Spleen (tissue), 7 donors: ENCODE data around the gene GIGYF2.

Experiments used
- POLR2A ChIP-seq, 3 donors: fragments of 450-650 bp; IDR thresholded peaks; one replicate each; pipeline ENCODE4 v1.5.1; 2017; ENCODE audit warnings: antibody characterized with exemption in 3 of 3, mild to moderate bottlenecking in 1 of 3
- TF ChIP-seq, protein P1 (sequence below), 11 experiments: fragments of 200-600 bp in 7 of 11; fragments of 450-650 bp in 4 of 11; sonication (generic) in 4 of 11; IDR thresholded peaks in 8 of 11; conservative IDR thresholded peaks in 3 of 11; 1 replicate in 7 of 11; 2 replicates in 4 of 11; pipeline versions ENCODE4 v1.4.0 to v1.8.0; 2016 to 2021; ENCODE audit warnings: antibody characterized with exemption in 11 of 11, inconsistent platforms in 4 of 11, mild to moderate bottlenecking in 1 of 11
- donor health status: DM: no; HTN: no; CAD: no; lungs with moderate emphysema.
- donor health status: DM: no; HTN: no; CAD: no.
- donor health status: DM: no; HTN: no; CAD: no.

DNA sequence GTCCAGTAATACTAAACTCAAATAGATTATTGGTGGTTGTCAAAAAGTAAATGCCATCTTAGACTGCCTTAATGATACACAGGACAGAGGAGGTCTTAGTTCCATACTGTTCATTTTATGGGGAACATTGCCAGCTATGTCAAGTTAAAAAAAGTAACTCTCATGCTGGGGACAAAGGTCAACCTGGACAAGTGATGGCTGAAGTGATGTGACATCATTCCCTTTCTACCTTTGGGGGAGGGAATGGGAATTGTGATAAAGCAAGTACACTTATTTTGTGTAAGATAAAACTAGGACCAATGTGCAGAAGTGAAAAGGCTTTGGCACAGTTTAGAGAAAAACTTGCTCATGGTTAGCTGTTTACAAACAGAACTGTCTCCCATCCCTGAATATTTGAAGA lies 148.9 kb downstream of the GIGYF2 start:
- TF ChIP-seq, protein P1, sequence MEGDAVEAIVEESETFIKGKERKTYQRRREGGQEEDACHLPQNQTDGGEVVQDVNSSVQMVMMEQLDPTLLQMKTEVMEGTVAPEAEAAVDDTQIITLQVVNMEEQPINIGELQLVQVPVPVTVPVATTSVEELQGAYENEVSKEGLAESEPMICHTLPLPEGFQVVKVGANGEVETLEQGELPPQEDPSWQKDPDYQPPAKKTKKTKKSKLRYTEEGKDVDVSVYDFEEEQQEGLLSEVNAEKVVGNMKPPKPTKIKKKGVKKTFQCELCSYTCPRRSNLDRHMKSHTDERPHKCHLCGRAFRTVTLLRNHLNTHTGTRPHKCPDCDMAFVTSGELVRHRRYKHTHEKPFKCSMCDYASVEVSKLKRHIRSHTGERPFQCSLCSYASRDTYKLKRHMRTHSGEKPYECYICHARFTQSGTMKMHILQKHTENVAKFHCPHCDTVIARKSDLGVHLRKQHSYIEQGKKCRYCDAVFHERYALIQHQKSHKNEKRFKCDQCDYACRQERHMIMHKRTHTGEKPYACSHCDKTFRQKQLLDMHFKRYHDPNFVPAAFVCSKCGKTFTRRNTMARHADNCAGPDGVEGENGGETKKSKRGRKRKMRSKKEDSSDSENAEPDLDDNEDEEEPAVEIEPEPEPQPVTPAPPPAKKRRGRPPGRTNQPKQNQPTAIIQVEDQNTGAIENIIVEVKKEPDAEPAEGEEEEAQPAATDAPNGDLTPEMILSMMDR (IDR thresholded peaks at IDR 0.05 in 8 of 11, conservative IDR thresholded peaks at IDR 0.05 in 3 of 11), result no peak
- no peak for TF ChIP-seq POLR2A (IDR thresholded peaks at IDR 0.05)
